HG03159 (cell line): ENCODE measurements around the gene AHNAK2.

ENCODE experiments used
- ATAC-seq: cut with Tn5 transposase; IDR thresholded peaks from one replicate; pipeline ENCODE4 v1.9.1; 2021; ENCODE audit warnings: mild to moderate bottlenecking, moderate library complexity; ENCODE audit not compliant: unreplicated experiment

Gene AHNAK2

DNA sequence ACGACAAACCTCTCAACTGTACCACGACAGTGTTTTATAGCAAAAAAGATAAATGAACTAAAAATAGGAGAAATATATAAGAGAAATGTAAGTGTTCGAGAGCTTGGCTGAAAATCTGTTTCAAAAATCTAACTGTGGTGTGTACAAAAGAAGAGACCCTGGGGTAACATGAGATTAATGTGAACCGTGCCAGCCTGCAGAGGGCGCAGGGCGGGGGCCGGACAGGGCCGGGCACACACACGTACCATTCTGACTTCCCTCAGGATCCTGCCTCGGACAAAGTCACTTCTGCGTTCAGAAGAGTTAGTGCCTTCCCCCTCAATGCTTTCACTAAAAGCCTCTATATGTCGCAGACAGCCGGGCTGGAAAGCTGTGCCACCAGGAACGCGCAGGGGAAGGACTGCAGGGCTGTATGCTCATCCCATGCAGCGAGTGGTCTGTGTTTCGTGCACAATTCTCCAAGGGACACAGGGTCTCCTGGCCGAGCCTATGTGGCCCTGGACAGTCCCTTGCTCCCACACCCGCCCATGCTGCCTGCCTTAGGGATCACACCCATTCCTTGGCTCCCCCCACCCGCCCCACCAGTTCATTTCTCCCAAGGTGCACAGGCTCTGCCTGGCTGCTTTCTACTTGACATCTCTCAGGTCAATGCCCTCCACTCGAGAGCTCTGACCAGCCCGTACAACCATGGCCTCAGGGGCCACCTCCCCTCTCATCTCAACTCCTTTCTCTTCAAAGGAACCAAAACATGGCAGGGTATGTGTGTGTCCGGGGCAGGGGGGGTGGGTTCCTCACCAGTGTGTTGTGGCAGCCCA, 34.2 kb upstream of the AHNAK2 start:
- ATAC-seq: no peak

DNA sequence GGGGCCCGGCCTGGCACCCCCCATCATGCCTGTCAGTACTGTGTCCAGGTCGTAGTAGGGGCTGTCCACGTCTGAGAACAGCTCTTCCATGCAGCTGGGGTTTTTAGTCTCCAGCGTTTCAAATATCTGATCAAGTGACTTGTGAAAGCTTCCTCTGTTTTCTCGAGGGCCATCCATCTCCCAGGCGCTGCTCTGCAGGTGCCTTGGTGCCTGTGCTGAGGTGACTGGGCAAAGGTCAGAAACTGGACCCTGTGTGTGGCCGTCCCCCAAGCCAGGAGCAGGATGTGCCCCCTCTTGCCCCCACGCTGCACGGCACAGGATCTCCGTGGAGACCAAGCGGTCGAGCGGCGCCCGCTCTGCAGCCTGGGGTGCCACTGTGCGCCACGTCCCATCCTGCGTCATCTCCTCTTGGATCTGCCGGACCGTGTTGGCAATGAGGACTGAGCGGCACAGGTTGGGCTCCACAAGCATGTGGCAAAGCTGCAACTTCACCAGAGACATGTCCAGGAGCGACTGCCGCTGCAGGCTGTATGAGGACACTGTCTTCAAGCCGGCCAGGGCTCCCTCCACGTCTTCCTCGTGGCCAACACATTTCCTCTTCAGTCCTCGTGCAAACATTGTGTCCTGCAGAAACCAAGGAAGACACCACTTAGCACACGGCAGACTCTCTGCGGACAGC, 33.3 kb upstream of the AHNAK2 start:
- no peak for ATAC-seq

DNA sequence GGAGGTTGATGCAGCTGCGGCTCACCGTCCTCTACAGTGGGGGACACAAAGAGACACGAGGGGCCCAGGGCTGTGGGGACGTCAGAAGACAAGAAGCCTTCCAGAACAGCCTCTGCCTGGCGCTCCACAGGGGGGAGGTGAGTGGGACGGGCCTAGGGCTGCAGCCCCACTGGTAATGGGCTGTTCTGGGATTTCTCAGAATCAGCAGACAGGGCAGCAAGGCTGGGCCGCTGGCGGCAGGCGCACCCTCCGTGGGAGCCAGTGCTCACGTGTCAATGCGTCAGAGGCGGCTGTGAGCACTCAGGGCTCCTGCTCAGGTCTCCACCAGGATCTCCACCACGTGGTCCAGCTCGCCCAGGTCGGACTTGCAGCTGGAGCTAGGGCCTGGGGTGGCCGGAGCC, 32.7 kb upstream of the AHNAK2 start:
- no peak for ATAC-seq

DNA sequence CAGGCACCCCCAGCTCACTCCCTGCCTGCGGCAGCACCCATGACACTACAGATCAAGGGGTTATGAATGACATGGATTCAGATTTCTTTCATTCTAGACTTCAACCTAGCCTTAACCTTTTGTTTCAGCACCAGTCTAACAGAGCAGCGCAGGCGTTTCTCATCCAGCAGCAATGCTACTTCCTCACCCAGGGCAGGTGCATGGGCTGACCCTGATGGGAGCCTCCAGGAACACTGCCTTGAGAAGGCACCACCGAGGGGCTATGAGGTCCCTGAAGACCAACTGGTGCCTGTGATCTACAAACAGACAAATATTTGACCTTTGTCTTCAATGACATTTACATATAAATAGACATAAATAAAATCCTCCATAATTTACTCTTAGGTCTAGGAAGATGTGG, 31.9 kb upstream of the AHNAK2 start:
- no peak for ATAC-seq

DNA sequence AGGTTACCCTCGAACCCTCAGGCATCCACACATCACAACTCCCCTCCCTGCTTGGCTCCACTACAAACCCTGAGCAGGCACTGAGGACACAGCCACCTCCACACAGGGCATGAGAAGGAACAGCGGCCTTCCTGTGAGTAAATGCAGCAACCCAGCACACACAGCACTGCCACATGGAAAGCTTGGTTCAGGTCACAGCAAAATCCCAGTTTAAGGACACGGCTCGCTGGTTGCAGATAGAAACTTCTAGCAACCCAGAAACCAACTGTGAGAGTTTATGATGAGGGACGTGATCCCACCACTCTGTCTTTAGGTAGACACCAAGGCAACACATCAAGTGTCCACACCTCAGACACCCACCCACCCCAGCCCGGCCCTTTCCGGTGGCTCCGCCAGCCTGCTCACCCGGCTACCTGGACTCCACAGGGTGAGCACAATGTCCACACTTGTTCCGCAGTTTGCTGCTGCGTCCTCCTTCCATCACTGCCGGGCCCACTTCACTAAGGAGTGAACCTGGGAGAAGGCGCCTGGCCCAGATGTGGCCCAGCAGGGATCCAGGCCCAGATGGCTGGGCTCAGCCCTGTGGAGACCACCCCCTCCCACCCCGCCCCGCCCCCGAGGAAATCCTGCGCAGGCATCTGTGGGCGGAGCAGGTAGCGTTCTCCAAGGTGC, 29.6 kb upstream of the AHNAK2 start:
- no peak for ATAC-seq

DNA sequence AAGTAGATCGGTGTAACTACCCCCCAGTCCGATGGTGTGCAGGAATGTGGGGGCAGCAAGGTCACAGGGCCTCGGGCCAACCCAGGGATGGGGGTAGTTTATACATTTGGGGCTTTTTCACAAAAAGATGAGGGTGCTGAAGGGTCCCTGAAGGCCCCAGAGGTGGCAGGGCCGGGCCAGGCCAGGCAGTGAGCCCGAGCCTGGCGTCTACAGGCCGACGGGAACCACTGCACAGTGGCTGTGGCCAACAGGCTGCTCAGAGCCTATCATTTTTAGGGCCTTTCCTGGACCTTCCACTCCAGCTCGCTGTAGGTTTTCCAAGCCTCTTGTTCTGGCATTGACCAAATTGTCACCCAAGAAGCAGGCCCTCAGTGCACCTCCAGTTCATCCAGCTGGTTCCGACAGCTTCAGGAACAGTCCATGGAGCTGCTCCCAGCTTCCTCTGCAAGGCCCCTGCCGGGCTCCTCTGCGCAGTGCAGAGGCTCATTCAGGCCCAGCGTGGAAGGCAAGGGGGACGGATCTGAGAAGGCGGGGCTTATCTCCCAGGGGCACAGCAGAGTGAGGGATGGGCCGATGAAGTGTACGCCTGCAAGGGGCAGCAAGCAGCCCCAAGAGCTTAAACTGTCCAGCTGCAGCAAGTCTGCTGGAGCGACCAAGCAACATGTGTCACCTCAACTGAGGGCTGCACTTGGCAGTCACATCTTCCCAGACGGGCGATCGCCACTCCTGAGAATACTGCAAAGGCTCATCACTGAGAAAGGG, 28.8 kb upstream of the AHNAK2 start:
- no peak for ATAC-seq

DNA sequence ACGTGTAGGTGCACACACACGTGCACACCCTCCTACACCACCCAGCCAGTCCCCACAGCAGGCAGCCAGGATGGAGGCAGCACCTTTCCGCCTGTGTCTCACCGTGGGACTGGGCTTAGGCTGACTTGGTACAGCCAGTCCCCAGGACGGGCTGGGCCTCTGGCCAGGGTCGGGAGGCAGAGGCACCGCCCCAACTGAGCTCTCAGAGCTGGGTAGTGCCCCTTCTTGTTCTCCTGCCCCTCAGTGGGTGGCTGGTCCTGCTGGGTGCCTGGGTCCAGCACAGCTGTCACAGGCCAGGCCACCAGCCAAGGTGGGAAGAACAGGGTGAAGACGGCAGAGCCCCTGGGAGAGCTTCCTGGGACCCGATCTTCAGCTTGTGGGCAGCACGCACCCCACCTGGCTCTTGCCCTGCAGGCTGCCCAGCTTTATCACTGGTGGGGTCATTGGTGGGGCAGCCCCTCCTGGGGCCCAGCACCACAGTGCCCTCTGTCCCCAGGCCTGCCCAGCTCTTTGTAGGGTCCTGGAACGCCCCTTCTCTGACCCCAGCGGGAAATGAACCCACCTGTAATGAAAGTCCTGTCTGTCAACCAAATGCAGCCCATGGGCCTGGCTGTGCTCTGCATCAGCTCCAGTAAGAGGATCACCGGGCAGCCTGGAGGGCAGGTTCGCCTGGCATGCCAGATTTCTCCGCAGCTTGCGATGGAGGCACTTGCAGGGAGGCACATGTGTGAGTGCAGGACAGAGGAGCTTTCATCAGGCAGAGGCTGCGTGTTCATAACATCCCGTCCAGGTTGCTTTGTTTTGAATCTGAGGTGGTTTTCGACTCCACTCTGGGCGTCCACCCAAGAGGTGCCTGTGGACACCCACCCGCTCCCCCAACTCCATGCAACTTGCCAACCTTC, 28.0 kb upstream of the AHNAK2 start:
- ATAC-seq: no peak

DNA sequence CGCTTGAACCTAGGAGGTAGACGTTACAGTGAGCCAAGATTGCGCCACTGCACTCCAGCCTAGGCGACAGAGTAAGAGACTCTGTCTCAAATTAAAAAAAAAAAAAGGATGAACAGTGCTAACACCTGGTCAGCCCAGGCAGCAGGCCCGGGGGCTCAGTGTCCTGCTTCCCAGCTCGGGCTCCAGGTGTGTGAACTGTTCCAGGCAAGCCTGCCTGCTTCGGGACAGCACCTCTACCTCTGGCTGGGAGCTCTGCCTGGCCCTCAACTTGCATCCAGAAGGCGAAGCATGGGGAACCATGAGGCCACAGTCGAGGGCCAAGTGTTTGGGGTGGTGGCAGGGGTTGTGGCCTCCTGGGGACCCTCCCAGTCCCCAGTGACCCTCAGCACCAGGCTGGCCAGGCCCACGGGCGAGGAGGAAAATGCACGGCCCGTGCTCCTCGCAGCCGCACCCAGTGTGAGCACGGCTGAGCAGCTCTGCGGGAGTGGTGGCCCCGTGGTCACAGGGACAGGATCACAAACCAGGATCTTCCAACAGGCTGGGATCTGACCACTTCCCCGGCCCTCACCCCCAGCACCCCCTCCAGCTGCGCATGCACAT, 27.3 kb upstream of the AHNAK2 start:
- no peak for ATAC-seq

DNA sequence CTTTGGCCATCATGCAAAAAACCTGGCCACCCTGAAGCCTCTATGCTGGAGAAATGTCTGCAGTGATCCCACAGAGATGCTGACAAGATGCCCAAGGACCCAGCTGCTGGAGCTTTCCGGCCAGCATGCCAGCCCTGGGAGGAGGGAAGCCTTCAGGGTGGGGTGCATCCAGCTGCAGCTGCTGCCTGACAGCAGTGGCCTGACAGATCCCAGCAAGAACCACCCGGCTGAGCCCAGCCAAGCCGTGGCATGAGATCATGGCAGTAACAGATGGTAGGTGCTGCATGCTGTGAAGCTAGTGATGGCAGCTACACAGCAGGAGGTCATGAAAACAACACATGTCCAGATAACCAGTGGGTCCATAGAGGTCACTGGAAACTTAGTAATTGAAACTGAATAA, 21.2 kb upstream of the AHNAK2 start:
- ATAC-seq: no peak

DNA sequence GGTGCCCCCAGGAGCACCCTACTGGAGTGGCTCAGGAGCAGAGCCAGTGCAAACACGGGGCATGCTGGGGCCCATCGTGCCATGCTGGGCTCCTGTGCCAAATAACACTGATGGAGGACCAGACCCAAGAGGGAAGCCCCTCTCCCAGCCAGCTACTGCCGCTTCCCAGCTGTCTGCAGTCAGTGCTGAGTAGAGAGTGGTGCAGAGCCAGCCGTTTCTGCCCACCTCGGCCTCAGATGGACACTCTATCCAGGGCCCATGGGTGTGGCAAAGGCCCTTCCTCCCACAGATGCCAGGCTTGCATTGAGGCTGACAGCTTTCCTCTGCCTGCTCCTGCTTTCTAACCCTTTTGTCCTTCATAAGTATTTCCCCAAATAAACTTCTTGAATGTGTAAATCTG, 20.6 kb upstream of the AHNAK2 start:
- no peak for ATAC-seq

DNA sequence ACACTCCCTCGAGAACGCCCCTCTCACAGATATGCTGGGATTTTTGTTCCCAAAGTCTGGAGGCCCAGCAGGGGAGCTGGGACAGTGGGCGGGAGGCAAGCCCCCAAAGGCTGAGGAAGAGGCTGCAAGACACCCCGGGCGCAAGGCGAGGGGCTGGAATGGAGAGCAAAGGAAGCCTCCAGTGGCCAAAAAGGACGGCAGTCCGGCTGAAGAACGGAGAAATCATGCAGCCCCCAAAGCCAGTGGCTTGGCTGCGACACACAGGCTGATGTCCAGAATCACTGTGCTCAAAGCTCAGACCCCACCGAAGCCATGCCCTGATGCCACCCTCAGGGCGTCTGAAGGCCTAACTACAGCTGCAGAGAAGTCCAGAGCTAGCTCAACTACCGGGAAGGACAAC, 18.3 kb upstream of the AHNAK2 start:
- no peak for ATAC-seq

DNA sequence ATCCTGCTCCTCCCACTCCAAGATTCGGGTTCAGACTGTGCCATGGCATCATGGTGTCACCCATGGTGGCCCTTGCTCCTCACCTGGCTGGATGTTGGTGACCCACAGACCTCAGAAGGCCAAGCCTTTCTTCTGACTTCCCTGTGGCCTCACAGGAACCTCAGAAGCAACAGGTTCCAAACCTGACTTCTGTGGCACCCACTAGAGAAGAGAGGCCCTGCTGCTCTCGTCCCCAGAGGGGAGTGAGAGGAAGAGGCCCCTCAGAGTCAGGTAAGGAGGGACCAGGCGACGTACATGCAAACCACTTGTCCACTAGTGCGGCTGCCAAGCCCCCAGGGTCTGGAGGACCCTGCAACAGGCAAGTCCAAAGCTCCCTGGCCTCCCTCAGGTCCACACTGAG, 17.9 kb upstream of the AHNAK2 start:
- ATAC-seq: no peak

DNA sequence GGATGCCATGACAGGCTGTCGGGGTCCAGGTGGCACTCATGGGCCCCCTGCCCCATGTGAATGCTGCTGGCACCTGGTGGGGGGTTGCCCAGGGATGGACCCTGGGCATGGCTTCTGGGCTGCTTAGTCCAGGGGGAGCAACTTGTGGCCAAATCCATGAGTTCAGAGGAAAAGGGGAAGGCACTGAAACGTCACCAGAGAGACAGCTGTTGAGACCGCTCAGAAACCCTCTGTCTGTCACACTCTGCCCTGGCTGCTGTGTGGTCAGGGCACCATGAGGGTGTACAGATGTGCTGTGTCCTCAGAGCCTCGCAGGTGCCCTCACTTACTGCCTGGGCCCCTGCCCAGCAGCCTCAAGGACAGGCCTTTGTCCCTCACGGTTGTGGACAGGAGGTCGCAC, 16.8 kb upstream of the AHNAK2 start:
- ATAC-seq: no peak

DNA sequence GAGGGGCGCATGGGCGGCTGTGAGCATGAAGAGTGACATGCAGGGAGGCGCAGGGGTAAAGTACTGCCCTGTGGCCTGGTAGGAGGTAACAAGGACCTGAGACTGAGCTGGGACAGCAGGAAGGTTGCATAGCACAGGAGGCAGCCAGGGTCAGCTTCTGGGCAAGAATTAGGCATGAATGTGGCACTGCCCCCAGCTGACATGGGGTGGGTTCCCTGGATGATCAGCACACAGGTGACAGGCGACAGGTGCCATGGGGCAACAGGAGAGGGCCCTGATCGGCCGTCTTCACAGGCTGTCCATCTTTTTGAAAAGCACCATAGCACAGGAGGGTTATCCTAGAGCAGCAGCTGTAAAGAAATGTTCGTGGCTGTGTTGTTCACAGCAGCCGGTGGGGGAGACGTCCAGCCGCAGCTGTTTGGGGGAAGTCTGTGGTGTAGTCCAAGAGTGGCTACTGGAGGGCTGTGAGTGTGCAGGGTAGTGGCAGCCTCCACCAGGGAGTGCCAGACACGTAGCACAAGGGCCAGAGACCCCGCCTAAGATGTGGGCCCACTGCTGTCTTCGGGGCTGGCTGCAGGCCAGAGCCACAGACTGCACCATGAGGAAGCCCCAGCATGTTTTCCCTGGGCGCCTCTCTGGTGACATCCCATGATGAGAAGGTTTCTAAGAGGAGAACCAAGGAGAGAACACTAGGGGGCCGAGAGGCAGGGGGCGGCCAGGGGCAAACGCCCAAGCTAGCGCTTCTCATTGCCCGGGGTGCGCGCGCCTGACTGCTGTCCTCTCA, 15.8 kb upstream of the AHNAK2 start:
- no peak for ATAC-seq

DNA sequence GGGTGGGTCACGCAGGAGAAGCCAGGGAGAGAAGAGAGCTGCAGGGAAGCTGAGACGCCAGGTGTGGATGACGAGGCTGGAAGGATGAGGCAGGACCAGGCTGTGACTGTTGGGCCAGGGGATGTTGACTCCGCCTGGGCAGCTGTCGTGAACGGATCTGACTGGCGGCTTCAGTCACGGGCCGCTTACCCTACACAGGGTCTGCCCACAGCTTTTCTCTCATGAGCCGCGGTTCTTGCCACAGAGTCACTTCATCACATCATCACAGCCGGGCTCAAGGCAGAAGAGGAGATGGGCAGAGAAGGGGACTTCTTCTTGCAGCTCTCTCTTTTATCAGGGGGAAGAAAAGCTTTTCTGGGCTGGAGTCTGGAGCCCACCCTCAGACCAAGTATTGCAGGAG, 15.1 kb upstream of the AHNAK2 start:
- no peak for ATAC-seq

DNA sequence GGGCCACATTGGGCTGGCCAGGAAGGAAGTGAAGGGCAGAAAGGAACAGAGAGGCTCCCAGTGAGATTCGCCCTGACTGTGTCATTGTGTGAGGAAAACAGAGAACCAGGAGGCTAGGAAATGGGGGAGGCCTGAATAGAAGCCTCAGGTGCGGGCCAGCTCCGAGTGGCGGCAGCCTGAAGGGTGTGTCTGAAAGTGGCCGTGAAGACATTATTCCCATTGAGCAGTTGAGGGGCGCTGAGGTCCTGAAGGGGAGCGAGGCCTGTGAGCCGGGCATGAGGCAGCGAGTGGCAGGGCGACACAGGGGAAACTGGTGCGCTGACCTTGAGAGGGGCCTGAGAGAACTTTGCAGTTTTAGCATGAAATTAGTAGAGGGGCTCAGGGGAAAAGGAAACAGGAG, 14.3 kb upstream of the AHNAK2 start:
- no peak for ATAC-seq

DNA sequence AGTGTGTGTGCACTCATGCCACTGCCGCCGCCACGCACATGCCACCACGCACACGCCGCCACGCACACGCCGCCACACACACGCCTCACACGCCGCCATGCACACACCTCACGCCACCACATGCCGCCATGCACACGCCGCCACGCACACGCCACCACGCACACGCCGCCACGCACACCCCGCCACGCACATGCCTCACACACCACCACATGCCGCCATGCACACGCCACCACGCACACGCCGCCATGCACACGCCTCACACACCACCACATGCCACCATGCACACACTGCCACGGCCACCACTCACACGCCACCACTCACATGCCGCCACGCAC, 13.7 kb upstream of the AHNAK2 start:
- no peak for ATAC-seq

DNA sequence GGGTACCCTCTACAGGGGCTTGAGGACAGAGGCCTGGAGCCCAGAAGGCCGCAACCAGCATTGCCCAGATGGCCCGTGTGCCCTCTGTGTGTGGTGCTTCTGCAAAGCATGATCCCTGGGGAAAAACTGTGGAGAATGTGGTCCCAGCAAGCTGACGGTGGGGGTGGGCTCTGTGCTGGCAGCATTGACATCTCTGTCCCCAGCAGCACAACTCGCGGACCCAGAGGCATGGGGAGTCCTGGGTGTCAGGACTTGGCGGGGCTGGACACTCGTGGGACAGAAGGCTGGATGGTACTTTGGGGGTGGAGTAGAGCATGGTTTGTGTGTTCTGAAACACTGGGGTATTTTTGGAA, 11.8 kb upstream of the AHNAK2 start:
- no peak for ATAC-seq

DNA sequence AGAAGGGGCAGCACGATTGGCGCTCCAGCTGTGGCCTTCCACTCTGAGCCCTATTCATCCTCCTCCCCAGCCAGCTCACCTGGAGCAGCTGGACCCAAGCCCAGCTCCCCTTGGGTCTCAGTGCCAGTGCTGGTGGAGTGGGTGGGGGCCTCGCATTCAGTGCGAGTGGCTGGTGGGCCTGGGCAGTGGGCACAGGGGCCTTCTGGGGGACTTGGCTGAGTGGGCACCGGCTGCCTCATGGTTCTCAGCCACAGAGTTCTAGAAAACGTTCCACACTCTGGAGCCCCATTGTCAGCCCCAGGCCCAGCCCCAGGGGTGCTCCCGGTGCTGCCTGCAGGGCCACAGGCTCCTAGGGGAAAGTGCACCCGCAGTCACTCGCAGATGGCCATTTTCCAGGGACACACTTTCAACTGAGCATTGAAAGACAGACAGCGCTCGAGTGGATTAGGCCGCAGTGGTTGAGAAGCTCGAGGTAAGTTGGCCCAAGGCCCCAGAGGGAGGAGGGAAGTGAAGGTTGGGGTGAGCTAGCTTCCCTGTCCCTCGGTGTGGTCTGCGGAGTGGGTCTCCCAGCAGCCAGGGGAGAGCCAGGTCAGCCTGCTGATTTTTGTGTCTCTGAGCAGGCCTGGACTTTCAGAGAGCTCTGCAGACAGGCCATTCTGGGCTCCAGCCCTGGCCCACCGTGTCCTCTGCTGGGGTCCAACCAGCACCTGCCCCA, 11.2 kb upstream of the AHNAK2 start:
- no peak for ATAC-seq
